MCF 10A (cell line): ENCODE data around the gene PTGS1. TPM values are rescaled to one million over a fixed set of nuclear protein-coding genes. Genes with fewer than 3 reads are reported as not detected.
A peak's percentile ranks its signal among the peaks of the same experiment; 100 is the strongest.

Experiments used
- BruUV-seq: library from RNA; stranded (reverse); fragments of 400-500 nt; replicated peaks from 2 replicates; lab custom pipeline; 2021; lab: Mats Ljungman, UMichigan
- CTCF ChIA-PET: fragments of 300-600 bp; sonication (Branson Sonifier 250); formaldehyde crosslinking; extraction: SDS; loops from one replicate; lab custom pipeline; 2021; ENCODE audit warnings: antibody characterized with exemption, inconsistent platforms; lab: Yijun Ruan, JAX
- POLR2A ChIA-PET: fragments of 300-600, 350-650 bp; sonication (Branson Sonifier 250); formaldehyde crosslinking; extraction: SDS; loops from one replicate; lab custom pipeline; 2020; ENCODE audit warnings: antibody characterized with exemption, inconsistent platforms; lab: Yijun Ruan, JAX
- DNase-seq: peaks from one replicate; pipeline ENCODE4 v3.0.0-alpha.2; 2018; ENCODE audit not compliant: unreplicated experiment
- H3K27ac Mint-ChIP-seq: one replicate; pipeline ENCODE4 v1.8.0; 2022; ENCODE audit warnings: mild to moderate bottlenecking, low read depth, mixed read lengths; ENCODE audit not compliant: unreplicated experiment
- H3K27me3 Mint-ChIP-seq: one replicate; pipeline ENCODE4 v1.8.0; 2022; ENCODE audit warnings: mixed read lengths; ENCODE audit not compliant: insufficient read depth, unreplicated experiment
- H3K36me3 Mint-ChIP-seq: one replicate; pipeline ENCODE4 v1.8.0; 2022; ENCODE audit warnings: mild to moderate bottlenecking, moderate library complexity, mixed read lengths; ENCODE audit not compliant: insufficient read depth, unreplicated experiment
- H3K4me1 Mint-ChIP-seq: one replicate; pipeline ENCODE4 v1.8.0; 2022; ENCODE audit warnings: mixed read lengths; ENCODE audit not compliant: insufficient read depth, unreplicated experiment
- H3K4me3 Mint-ChIP-seq: one replicate; pipeline ENCODE4 v1.8.0; 2022; ENCODE audit warnings: mild to moderate bottlenecking, moderate library complexity, mixed read lengths; ENCODE audit not compliant: unreplicated experiment
- H3K9me3 Mint-ChIP-seq: one replicate; pipeline ENCODE4 v1.8.0; 2022; ENCODE audit warnings: mixed read lengths; ENCODE audit not compliant: unreplicated experiment
- CTCF ChIP-seq: fragments of 200-600 bp; IDR thresholded peaks from one replicate; pipeline ENCODE4 v1.8.0; 2022; ENCODE audit warnings: antibody characterized with exemption, mild to moderate bottlenecking; ENCODE audit not compliant: unreplicated experiment
- intact Hi-C: fragments of 100-400 bp; cut with micrococcal nuclease; formaldehyde crosslinking; loops from 2 replicates; pipeline ENCODE4 v1.14.1; 2022
- total RNA-seq: library from RNA; stranded (reverse); gene quantifications from 2 replicates; pipeline ENCODE4 v1.2.3, GENCODE V29; 2022

The PTGS1 gene
- total RNA-seq, 1 experiment from 2014 or later = 0.70 TPM

GRCh38 chr9:122372856-122373845, 2.3 kb downstream of the PTGS1 start:
- ChIA-PET POLR2A (interaction anchor here (0.7 kb wide), 1 partner anchor 123 kb away, joined by 3 read pairs; no protein-coding TSS in a partner anchor), CTCF (interaction anchor here (0.6 kb wide), 1 partner anchor 21 kb away, joined by 3 read pairs; no protein-coding TSS in a partner anchor)
- no peak for DNase-seq
- no peak overlapping the region for H3K4me3 Mint-ChIP-seq
- intact Hi-C loops = no loop called here
- peaks cover 7% of the 10 kb centered on the region for H3K9me3 Mint-ChIP-seq
- H3K27me3 Mint-ChIP-seq = no peaks in the 10 kb centered on the region
- no peaks in the 10 kb centered on the region for H3K36me3 Mint-ChIP-seq
- H3K27ac Mint-ChIP-seq = no peak overlapping the region
- no peak for TF ChIP-seq CTCF
- BruUV-seq = no TSS peak
- peaks cover 11% of the 10 kb centered on the region for H3K4me1 Mint-ChIP-seq

GRCh38 chr9:122374885-122375420, 4.1 kb downstream of the PTGS1 start:
- intact Hi-C loops = no loop called here
- TF ChIP-seq CTCF = no peak
- POLR2A ChIA-PET = no interaction called here
- Mint-ChIP-seq H3K4me1 (peaks cover 11% of the 10 kb centered on the region), H3K4me3 (no peak overlapping the region), H3K27me3 (no peaks in the 10 kb centered on the region), H3K36me3 (no peaks in the 10 kb centered on the region), H3K9me3 (no peaks in the 10 kb centered on the region), H3K27ac (no peak overlapping the region)
- CTCF ChIA-PET = interaction anchor here (0.7 kb wide), 1 partner anchor 25 kb away, joined by 3 read pairs; no protein-coding TSS in a partner anchor
- no peak for DNase-seq
- no TSS peak for BruUV-seq

- Mint-ChIP-seq H3K36me3 (no peaks in the 10 kb centered on the region), H3K4me1 (peaks cover 11% of the 10 kb centered on the region), H3K27ac (peak overlapping the region; percentile 27), H3K27me3 (no peaks in the 10 kb centered on the region), H3K4me3 (no peak overlapping the region), H3K9me3 (no peaks in the 10 kb centered on the region)
- ChIA-PET CTCF (interaction anchor here (0.6 to 0.8 kb wide), 2 partner anchors 10 to 253 kb away, joined by 3 read pairs; no protein-coding TSS in a partner anchor), POLR2A (interaction anchor here (0.6 to 0.7 kb wide), 2 partner anchors 18 to 1003 kb away, joined by 3 to 5 read pairs; no protein-coding TSS in a partner anchor)
- no peak for DNase-seq
- TF ChIP-seq CTCF = no peak
- intact Hi-C loops = no loop called here
- BruUV-seq = no TSS peak
Observed at GRCh38 chr9:122376796-122377195, 6.0 kb downstream of the PTGS1 start.
